ENCODE results near the gene ATP1A4. TPM values are rescaled to one million over a fixed set of nuclear protein-coding genes. Genes with fewer than 3 reads are reported as not detected.

ATP1A4 gene
- total RNA-seq, 1 donor from 2014 or later = not detected

DNA sequence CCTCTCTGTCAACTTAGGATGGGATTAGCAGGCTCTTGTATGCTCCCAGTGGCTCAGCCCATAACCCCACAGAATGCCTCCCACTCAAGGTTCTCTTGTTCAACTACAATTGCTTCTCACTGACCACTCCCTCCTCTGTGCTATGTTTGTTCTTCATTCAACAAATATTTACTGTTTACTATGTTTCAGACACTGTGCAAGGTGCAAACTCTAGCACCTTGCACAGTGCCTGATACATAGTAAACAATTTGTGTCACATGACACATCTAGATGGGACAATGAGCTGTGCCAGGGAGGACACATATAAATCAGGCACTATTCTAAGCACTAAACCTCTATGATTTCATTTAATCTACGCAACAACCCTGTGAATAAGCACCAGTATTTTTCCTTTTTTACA, 20.5 kb upstream of the ATP1A4 start:
- Mint-ChIP-seq H3K4me1 (ENCODE audit: low read depth) (peaks cover 3% of the 10 kb centered on the region), H3K27ac (no peak overlapping the region), H3K27me3 (peaks cover 16% of the 10 kb centered on the region), H3K9me3 (ENCODE audit: low read depth) (no peaks in the 10 kb centered on the region), H3K4me3 (ENCODE audit: low read depth) (no peak overlapping the region), H3K36me3 (ENCODE audit: insufficient read depth) (no peaks in the 10 kb centered on the region)
- TF ChIP-seq, protein P1, sequence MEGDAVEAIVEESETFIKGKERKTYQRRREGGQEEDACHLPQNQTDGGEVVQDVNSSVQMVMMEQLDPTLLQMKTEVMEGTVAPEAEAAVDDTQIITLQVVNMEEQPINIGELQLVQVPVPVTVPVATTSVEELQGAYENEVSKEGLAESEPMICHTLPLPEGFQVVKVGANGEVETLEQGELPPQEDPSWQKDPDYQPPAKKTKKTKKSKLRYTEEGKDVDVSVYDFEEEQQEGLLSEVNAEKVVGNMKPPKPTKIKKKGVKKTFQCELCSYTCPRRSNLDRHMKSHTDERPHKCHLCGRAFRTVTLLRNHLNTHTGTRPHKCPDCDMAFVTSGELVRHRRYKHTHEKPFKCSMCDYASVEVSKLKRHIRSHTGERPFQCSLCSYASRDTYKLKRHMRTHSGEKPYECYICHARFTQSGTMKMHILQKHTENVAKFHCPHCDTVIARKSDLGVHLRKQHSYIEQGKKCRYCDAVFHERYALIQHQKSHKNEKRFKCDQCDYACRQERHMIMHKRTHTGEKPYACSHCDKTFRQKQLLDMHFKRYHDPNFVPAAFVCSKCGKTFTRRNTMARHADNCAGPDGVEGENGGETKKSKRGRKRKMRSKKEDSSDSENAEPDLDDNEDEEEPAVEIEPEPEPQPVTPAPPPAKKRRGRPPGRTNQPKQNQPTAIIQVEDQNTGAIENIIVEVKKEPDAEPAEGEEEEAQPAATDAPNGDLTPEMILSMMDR (IDR thresholded peaks at IDR 0.05; ENCODE audit: unreplicated experiment) = no peak
- no peak for DNase-seq (ENCODE audit: low spot score, unreplicated experiment)

DNA sequence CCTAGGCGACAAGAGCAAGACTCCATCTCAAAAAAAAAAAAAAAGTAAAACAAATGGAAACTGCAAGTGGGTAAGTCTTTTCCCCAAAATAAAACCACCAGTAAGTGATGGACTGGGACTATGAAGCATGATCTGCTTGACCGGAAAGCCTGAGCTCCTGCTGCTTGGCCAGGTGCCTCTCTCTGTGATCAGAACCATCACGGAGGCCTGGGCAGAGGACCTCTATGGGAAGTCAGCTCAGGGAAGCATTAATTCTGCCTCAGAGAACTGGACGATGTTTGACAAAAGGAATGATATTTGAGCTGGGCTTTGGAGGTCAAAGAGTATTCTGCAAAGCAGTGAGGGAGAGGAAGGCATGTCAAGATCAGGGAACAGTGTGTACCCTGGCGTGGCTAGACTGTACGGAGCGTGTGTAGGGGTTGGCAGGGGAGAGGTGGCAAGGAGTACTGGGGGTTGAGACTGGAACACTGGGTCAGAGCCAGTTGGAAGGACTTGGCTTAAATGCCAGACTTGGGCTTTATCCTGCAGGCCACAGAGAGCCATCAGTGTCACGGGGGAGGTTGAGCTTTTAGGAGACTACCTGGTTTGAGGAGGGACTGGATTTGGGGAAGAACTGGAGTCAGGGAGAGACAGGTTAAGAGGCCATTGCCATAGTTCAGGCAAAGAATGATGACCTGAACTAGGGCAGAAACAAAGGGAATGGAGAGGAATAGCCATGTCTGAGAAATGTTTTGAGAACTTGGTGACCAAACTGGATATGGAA, 19.4 kb upstream of the ATP1A4 start:
- no peaks in the 10 kb centered on the region for H3K9me3 Mint-ChIP-seq (ENCODE audit: low read depth)
- DNase-seq (ENCODE audit: low spot score, unreplicated experiment) = no peak
- no peak overlapping the region for H3K4me3 Mint-ChIP-seq (ENCODE audit: low read depth)
- H3K27ac Mint-ChIP-seq = no peak overlapping the region
- H3K36me3 Mint-ChIP-seq (ENCODE audit: insufficient read depth) = no peaks in the 10 kb centered on the region
- peaks cover 3% of the 10 kb centered on the region for H3K4me1 Mint-ChIP-seq (ENCODE audit: low read depth)
- TF ChIP-seq, protein P1 (IDR thresholded peaks at IDR 0.05; ENCODE audit: unreplicated experiment) = no peak
- H3K27me3 Mint-ChIP-seq = peaks cover 16% of the 10 kb centered on the region

DNA sequence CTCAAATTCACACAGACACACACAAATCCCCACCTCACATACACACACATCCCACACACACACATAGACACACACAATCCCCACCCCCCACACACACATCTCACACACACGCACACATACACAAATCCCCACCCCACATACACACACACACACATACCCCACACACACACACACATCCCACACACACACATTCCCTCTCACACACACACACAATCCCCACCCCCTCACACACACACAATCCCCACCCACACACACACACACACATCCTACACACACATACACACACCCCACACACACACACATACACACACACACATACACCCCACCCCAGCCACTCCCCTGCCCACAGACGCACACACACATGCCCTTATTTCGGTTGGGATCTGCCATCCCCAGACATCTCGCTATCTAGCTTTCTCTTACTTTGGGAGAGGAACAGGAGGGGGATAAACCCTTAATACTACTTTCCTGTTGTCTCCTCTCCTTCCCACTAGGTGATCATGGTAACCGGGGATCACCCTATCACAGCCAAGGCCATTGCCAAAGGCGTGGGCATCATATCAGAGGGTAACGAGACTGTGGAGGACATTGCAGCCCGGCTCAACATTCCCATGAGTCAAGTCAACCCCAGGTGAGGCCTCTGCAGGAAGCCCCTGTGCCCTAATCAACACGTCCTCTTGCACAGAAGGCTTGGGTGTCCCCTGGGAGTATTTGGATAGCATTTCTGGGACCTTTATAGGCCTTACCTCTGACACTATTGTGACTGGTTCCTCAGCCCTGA, 17.2 kb upstream of the ATP1A4 start:
- Mint-ChIP-seq H3K4me3 (ENCODE audit: low read depth) (no peak overlapping the region), H3K9me3 (ENCODE audit: low read depth) (no peaks in the 10 kb centered on the region), H3K27ac (no peak overlapping the region), H3K36me3 (ENCODE audit: insufficient read depth) (no peaks in the 10 kb centered on the region), H3K27me3 (peaks cover 13% of the 10 kb centered on the region), H3K4me1 (ENCODE audit: low read depth) (peaks cover 3% of the 10 kb centered on the region)
- TF ChIP-seq, protein P1 (IDR thresholded peaks at IDR 0.05; ENCODE audit: unreplicated experiment) = no peak
- no peak for DNase-seq (ENCODE audit: low spot score, unreplicated experiment)

DNA sequence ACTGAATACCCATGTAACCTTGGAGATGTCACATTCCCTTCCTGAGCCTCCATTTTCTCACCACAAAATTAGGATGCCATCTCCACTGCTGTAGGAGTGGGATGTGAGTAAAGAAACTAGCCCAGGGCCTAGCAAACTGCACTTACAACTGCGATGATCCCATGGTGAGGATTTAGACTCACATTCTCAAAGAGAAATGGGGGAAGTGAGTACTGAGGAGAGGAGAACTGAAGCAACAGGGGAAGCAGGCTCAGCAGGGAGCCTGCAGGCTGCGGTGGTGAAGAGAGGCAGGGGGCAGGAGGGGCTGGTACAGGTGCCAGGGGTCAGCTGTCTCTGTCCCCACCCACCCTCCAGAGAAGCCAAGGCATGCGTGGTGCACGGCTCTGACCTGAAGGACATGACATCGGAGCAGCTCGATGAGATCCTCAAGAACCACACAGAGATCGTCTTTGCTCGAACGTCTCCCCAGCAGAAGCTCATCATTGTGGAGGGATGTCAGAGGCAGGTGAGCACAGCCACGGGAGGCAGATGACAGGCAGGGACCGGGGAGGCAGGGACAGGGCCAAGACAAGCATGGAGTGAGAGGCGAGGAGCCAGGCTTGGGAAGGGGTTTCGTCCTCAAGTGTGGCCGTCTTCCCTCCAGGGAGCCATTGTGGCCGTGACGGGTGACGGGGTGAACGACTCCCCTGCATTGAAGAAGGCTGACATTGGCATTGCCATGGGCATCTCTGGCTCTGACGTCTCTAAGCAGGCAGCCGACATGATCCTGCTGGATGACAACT, 16.4 kb upstream of the ATP1A4 start:
- H3K27me3 Mint-ChIP-seq = peaks cover 19% of the 10 kb centered on the region
- no peak overlapping the region for H3K27ac Mint-ChIP-seq
- H3K4me1 Mint-ChIP-seq (ENCODE audit: low read depth) = peaks cover 3% of the 10 kb centered on the region
- DNase-seq (ENCODE audit: low spot score, unreplicated experiment) = no peak
- H3K9me3 Mint-ChIP-seq (ENCODE audit: low read depth) = no peaks in the 10 kb centered on the region
- TF ChIP-seq, protein P1 (IDR thresholded peaks at IDR 0.05; ENCODE audit: unreplicated experiment) = no peak
- H3K4me3 Mint-ChIP-seq (ENCODE audit: low read depth) = no peak overlapping the region
- H3K36me3 Mint-ChIP-seq (ENCODE audit: insufficient read depth) = no peaks in the 10 kb centered on the region

Measured in progenitor cell of endocrine pancreas (in vitro differentiated cells).